DOHH2 (cell line): ENCODE results near the gene ARHGAP20.

Source experiments
- H3F3A ChIP-seq: fragments of 200-600 bp; sonication (generic), shearing (Covaris generic); 2 replicates; pipeline ENCODE4 v1.6.0; 2016; ENCODE audit warnings: antibody characterized with exemption, mild to moderate bottlenecking; ENCODE audit not compliant: control insufficient read depth, insufficient read depth
- H3K27ac ChIP-seq: fragments of 200-600 bp; sonication (generic); 2 replicates; pipeline ENCODE4 v1.5.1; 2014; ENCODE audit warnings: low read depth, mild to moderate bottlenecking, low read length, moderate library complexity
- H3K27me3 ChIP-seq: fragments of 200-600 bp; sonication (generic); 2 replicates; pipeline ENCODE4 v1.6.1; 2014; ENCODE audit warnings: mild to moderate bottlenecking, low read length, mixed read lengths; ENCODE audit not compliant: control insufficient read depth
- H3K36me3 ChIP-seq: fragments of 200-600 bp; sonication (generic); 2 replicates; pipeline ENCODE4 v1.6.1; 2014; ENCODE audit warnings: mild to moderate bottlenecking, low read length, moderate library complexity, mixed read lengths; ENCODE audit not compliant: control insufficient read depth
- H3K4me1 ChIP-seq: fragments of 200-600 bp; sonication (generic); 2 replicates; pipeline ENCODE4 v1.6.1; 2014; ENCODE audit warnings: mild to moderate bottlenecking, low read length, mixed read lengths; ENCODE audit not compliant: control insufficient read depth
- H3K4me2 ChIP-seq: fragments of 200-600 bp; sonication (generic); 2 replicates; pipeline ENCODE4 v1.6.0; 2014; ENCODE audit warnings: mild to moderate bottlenecking, low read length, moderate library complexity
- H3K4me3 ChIP-seq: fragments of 200-600 bp; sonication (generic); 2 replicates; pipeline ENCODE4 v1.5.1; 2014; ENCODE audit warnings: mild to moderate bottlenecking, low read length, mixed read lengths
- H3K79me2 ChIP-seq: fragments of 200-600 bp; sonication (generic); 2 replicates; pipeline ENCODE4 v1.6.1; 2014; ENCODE audit warnings: mild to moderate bottlenecking, low read length, mixed read lengths; ENCODE audit not compliant: control insufficient read depth
- H3K9me2 ChIP-seq: fragments of 200-600 bp; sonication (generic); replicated peaks from 2 replicates; pipeline ENCODE4 v1.6.1; 2014; ENCODE audit warnings: mild to moderate bottlenecking, low read length, mixed read lengths; ENCODE audit not compliant: control insufficient read depth
- H3K9me3 ChIP-seq: fragments of 200-600 bp; sonication (generic); 2 replicates; pipeline ENCODE4 v1.6.1; 2014; ENCODE audit warnings: antibody characterized with exemption, low read length, mixed read lengths; ENCODE audit not compliant: control insufficient read depth, insufficient read depth
- H4K20me1 ChIP-seq: fragments of 200-600 bp; sonication (generic); 2 replicates; pipeline ENCODE4 v1.6.0; 2014; ENCODE audit warnings: low read depth, mild to moderate bottlenecking, antibody characterized with exemption, low read length, moderate library complexity; ENCODE audit not compliant: control insufficient read depth, insufficient read depth
- CTCF ChIP-seq: fragments of 200-600 bp; sonication (generic); IDR thresholded peaks from one replicate; pipeline ENCODE4 v1.5.1; 2014; ENCODE audit warnings: antibody characterized with exemption, mild to moderate bottlenecking, low read depth, low read length; ENCODE audit not compliant: poor library complexity, severe bottlenecking
- EZH2phosphoT487 ChIP-seq: fragments of 200-600 bp; sonication (generic); IDR thresholded peaks from 2 replicates; pipeline ENCODE4 v1.6.1; 2017; ENCODE audit warnings: borderline replicate concordance, mild to moderate bottlenecking, antibody characterized with exemption, low read length, moderate library complexity, mixed read lengths

Gene ARHGAP20

GRCh38 chr11:110735455-110736170, 23.4 kb upstream of the ARHGAP20 start:
- no peaks in the 10 kb centered on the region for H3K36me3 ChIP-seq
- H3K4me1 ChIP-seq = peaks cover 8% of the 10 kb centered on the region
- no peak overlapping the region for H3K4me2 ChIP-seq
- no peaks in the 10 kb centered on the region for H3K27me3 ChIP-seq
- no peak overlapping the region for H3K27ac ChIP-seq
- H3K4me3 ChIP-seq = no peak overlapping the region
- H3K9me3 ChIP-seq = no peaks in the 10 kb centered on the region
- H4K20me1 ChIP-seq = no peaks in the 10 kb centered on the region
- TF ChIP-seq CTCF (no peak), EZH2phosphoT487 (no peak)
- H3K79me2 ChIP-seq = no peaks in the 10 kb centered on the region
- H3F3A ChIP-seq = no peaks in the 10 kb centered on the region
- no peaks in the 10 kb centered on the region for H3K9me2 ChIP-seq

GRCh38 chr11:110734790-110735189, 22.6 kb upstream of the ARHGAP20 start:
- H3K4me3 ChIP-seq = no peak overlapping the region
- TF ChIP-seq CTCF (no peak), EZH2phosphoT487 (no peak)
- H3K9me3 ChIP-seq = no peaks in the 10 kb centered on the region
- H3K79me2 ChIP-seq = no peaks in the 10 kb centered on the region
- H3K27me3 ChIP-seq = no peaks in the 10 kb centered on the region
- no peak overlapping the region for H3K4me2 ChIP-seq
- no peaks in the 10 kb centered on the region for H4K20me1 ChIP-seq
- H3K9me2 ChIP-seq = no peaks in the 10 kb centered on the region
- H3K36me3 ChIP-seq = no peaks in the 10 kb centered on the region
- no peaks in the 10 kb centered on the region for H3F3A ChIP-seq
- H3K4me1 ChIP-seq = peaks cover 13% of the 10 kb centered on the region
- H3K27ac ChIP-seq = no peak overlapping the region

- Histone ChIP-seq H3K79me2 (no peaks in the 10 kb centered on the region), H3K36me3 (no peaks in the 10 kb centered on the region), H4K20me1 (no peaks in the 10 kb centered on the region), H3K4me3 (peak overlapping the region; percentile 32), H3K9me3 (no peaks in the 10 kb centered on the region), H3F3A (no peaks in the 10 kb centered on the region), H3K4me1 (peaks cover 13% of the 10 kb centered on the region), H3K9me2 (no peaks in the 10 kb centered on the region), H3K4me2 (peak overlapping the region; percentile 49), H3K27me3 (no peaks in the 10 kb centered on the region), H3K27ac (peak overlapping the region; percentile 10; the same call in 1 of the 2 replicates)
- TF ChIP-seq EZH2phosphoT487 = no peak
- no peak for TF ChIP-seq CTCF
Observed at GRCh38 chr11:110730773-110731172, 18.5 kb upstream of the ARHGAP20 start.
